Gastroesophageal sphincter (tissue), 4 donors: Measurements from ENCODE around the gene SGCE. TPM values are rescaled to one million over a fixed set of nuclear protein-coding genes. Genes with fewer than 3 reads are reported as not detected.

Source experiments
- ATAC-seq: fragments of 150-250 bp; one replicate; pipeline ENCODE4 v1.9.1; 2016; ENCODE audit warnings: mild to moderate bottlenecking, moderate library complexity
- H3K27ac ChIP-seq, 4 donors: fragments of 200-600 bp; sonication (generic) in 3 of 4; 1 replicate in 3 of 4; 2 replicates in 1 of 4; pipeline ENCODE4 v1.5.1; 2016 to 2019
- H3K27me3 ChIP-seq: fragments of 200-600 bp; sonication (generic); one replicate; pipeline ENCODE4 v1.5.1; 2019
- H3K36me3 ChIP-seq, 2 donors: fragments of 200-600 bp; sonication (generic); one replicate each; pipeline ENCODE4 v1.5.1; 2019; ENCODE audit warnings: control low read depth in 1 of 2
- H3K4me1 ChIP-seq, 3 donors: fragments of 200-600 bp; sonication (generic); 1 replicate in 2 of 3; 2 replicates in 1 of 3; pipeline ENCODE4 v1.5.1; 2016 to 2019; ENCODE audit warnings: control low read depth in 2 of 3
- H3K4me3 ChIP-seq, 2 donors: fragments of 200-600 bp; sonication (generic); one replicate each; pipeline ENCODE4 v1.5.1; 2019; ENCODE audit warnings: mild to moderate bottlenecking in 1 of 2, moderate library complexity in 1 of 2
- H3K9me3 ChIP-seq, 3 donors: fragments of 200-600 bp; sonication (generic); one replicate each; pipeline ENCODE4 v1.5.1; 2017 to 2019; ENCODE audit warnings: control low read depth in 2 of 3
- CTCF ChIP-seq, 4 experiments: fragments of 200-600 bp in 2 of 4; fragments of 450-650 bp in 2 of 4; sonication (generic) in 1 of 4; IDR thresholded peaks; one replicate each; pipeline ENCODE4 v1.5.1; 2017 to 2019; ENCODE audit warnings: antibody characterized with exemption in 4 of 4, mild to moderate bottlenecking in 2 of 4, moderate library complexity in 2 of 4
- EP300 ChIP-seq: sonication (generic); formaldehyde crosslinking; IDR thresholded peaks from one replicate; pipeline ENCODE4 v1.6.1; 2017; ENCODE audit warnings: antibody characterized with exemption, mild to moderate bottlenecking
- POLR2A ChIP-seq, 2 donors: fragments of 450-650 bp; IDR thresholded peaks; one replicate each; pipeline ENCODE4 v1.6.1; 2017; ENCODE audit warnings: antibody characterized with exemption in 2 of 2, mild to moderate bottlenecking in 2 of 2, moderate library complexity in 1 of 2
- POLR2AphosphoS5 ChIP-seq: sonication (generic); formaldehyde crosslinking; IDR thresholded peaks from one replicate; pipeline ENCODE4 v1.6.1; 2017; ENCODE audit warnings: antibody characterized with exemption
- WGBS, 2 donors: methylation state at CpG; one replicate each; pipeline ENCODE4 v1.1.5; 2018; ENCODE audit warnings: low coverage in 1 of 2; 5-methylcytosine and 5-hydroxymethylcytosine counted together
- total RNA-seq, 4 donors: library from RNA; depleted of rRNA; stranded (reverse); fragments of >200 nt; gene quantifications; one replicate each; pipeline ENCODE4 v1.1.0, GENCODE V29; 2016

The SGCE gene
- total RNA-seq, 4 donors from 2014 or later, result 92.5 to 138 (median 123) TPM

- no peaks in the 10 kb centered on the region for H3K36me3 ChIP-seq
- WGBS, 2 donors, result 33 to 70% methylated on average over 2 of the region's 2 CpGs
These were observed 2.9 kb upstream of the SGCE start for GRCh38 chr7:94658826-94659225.

GRCh38 chr7:94657771-94658693, 2.1 kb upstream of the SGCE start:
- Histone ChIP-seq H3K4me3 (peak overlapping the region; percentile 54 to 78), H3K27ac (peak overlapping the region in 3 of 4 donors; percentile 76 to 91 (median 78)), H3K9me3 (no peaks in the 10 kb centered on the region), H3K4me1 (peaks cover 0 to 42% (median 0%) of the 10 kb centered on the region in 3 donors), H3K36me3 (no peaks in the 10 kb centered on the region), H3K27me3 (no peaks in the 10 kb centered on the region)
- 67 to 68% methylated on average over 1 to 15 of the region's 38 CpGs for WGBS, 2 donors
- peak; percentile 93 for ATAC-seq
- TF ChIP-seq CTCF (IDR thresholded peaks at IDR 0.05) (no peak), POLR2A (IDR thresholded peaks at IDR 0.05) (no peak), EP300 (no peak), POLR2AphosphoS5 (no peak)

More at GRCh38 chr7:94658826-94659225, 2.9 kb upstream of the SGCE start:
- Histone ChIP-seq H3K9me3 (no peaks in the 10 kb centered on the region), H3K4me3 (peak overlapping the region; percentile 54 to 78), H3K27ac (peak overlapping the region in 2 of 4 donors; percentile 78 to 91), H3K27me3 (no peaks in the 10 kb centered on the region), H3K4me1 (peaks cover 0 to 42% (median 0%) of the 10 kb centered on the region in 3 donors)
- ATAC-seq, result no peak
- TF ChIP-seq POLR2AphosphoS5, result no peak

- Histone ChIP-seq H3K27ac (peak overlapping the region in 3 of 4 donors; percentile 83 to 91 (median 91)), H3K4me1 (peaks cover 0 to 42% (median 0%) of the 10 kb centered on the region in 3 donors), H3K36me3 (no peaks in the 10 kb centered on the region), H3K9me3 (no peaks in the 10 kb centered on the region), H3K4me3 (peak overlapping the region; percentile 54 to 78), H3K27me3 (no peaks in the 10 kb centered on the region)
- TF ChIP-seq EP300, result no peak
- TF ChIP-seq POLR2A (IDR thresholded peaks at IDR 0.05), result no peak
- TF ChIP-seq POLR2AphosphoS5, result no peak
- no peak for TF ChIP-seq CTCF (IDR thresholded peaks at IDR 0.05)
- no peak for ATAC-seq
- 49 to 50% methylated on average over 15 to 29 of the region's 36 CpGs for WGBS, 2 donors
These were observed 1.2 kb upstream of the SGCE start for GRCh38 chr7:94656925-94657731.

GRCh38 chr7:94656658-94656924, 658 bp upstream of the SGCE start:
- peak overlapping the region in 3 of 4 donors; percentile 83 to 91 (median 91) for H3K27ac ChIP-seq
- H3K4me3 ChIP-seq, result peak overlapping the region; percentile 54 to 78
- H3K9me3 ChIP-seq, result no peaks in the 10 kb centered on the region
- no peaks in the 10 kb centered on the region for H3K27me3 ChIP-seq
- ATAC-seq, result no peak
- no peaks in the 10 kb centered on the region for H3K36me3 ChIP-seq
- peaks cover 0 to 42% (median 0%) of the 10 kb centered on the region in 3 donors for H3K4me1 ChIP-seq
- WGBS, 2 donors, result 48 to 52% methylated on average over 7 to 9 of the region's 10 CpGs
- TF ChIP-seq POLR2AphosphoS5, result no peak

GRCh38 chr7:94655126-94655847, 646 bp downstream of the SGCE start:
- Histone ChIP-seq H3K36me3 (no peaks in the 10 kb centered on the region), H3K27ac (peak overlapping the region; percentile 21 to 91 (median 87)), H3K4me3 (peak overlapping the region; percentile 54 to 78), H3K27me3 (no peaks in the 10 kb centered on the region), H3K4me1 (peaks cover 0 to 42% (median 0%) of the 10 kb centered on the region in 3 donors), H3K9me3 (no peaks in the 10 kb centered on the region)
- ATAC-seq, result no peak
- WGBS, 2 donors, result 1 to 3% methylated on average over 12 to 32 of the region's 38 CpGs
- no peak for TF ChIP-seq EP300
- TF ChIP-seq POLR2A (IDR thresholded peaks at IDR 0.05), result no peak
- TF ChIP-seq CTCF (IDR thresholded peaks at IDR 0.05), result no peak
- no peak for TF ChIP-seq POLR2AphosphoS5
